Skeletal muscle cell (primary cell): Measurements from ENCODE around the gene CCDC174.
A peak's percentile ranks its signal among the peaks of the same experiment; 100 is the strongest.
"Not testable (repeated sequence)": the region's sequence is repeated elsewhere in the genome, so short reads cannot be mapped to it uniquely, and the experiment has no call there.

ENCODE experiments used
- DNase-seq: peaks from one replicate; pipeline ENCODE4 v3.0.0-alpha.2; 2010; ENCODE audit warnings: low read depth
- H3K4me3 ChIP-seq: 2 replicates; pipeline ENCODE4 v1.5.1; 2011; ENCODE audit warnings: low read depth, mild to moderate bottlenecking, control low read depth, low read length, moderate library complexity

The CCDC174 gene

GRCh38 chr3:14647976-14648955 lies 3.3 kb upstream of the CCDC174 start:
- no peak overlapping the region for H3K4me3 ChIP-seq
- DNase-seq = no peak

GRCh38 chr3:14649466-14649865 lies 2.1 kb upstream of the CCDC174 start:
- no peak for DNase-seq

GRCh38 chr3:14650193-14650592 lies 1.4 kb upstream of the CCDC174 start:
- no peak overlapping the region for H3K4me3 ChIP-seq
- no peak for DNase-seq

More at GRCh38 chr3:14649466-14649865, 2.1 kb upstream of the CCDC174 start:
- H3K4me3 ChIP-seq = no peak overlapping the region

GRCh38 chr3:14652360-14652907 lies 872 bp downstream of the CCDC174 start:
- DNase-seq = not testable (repeated sequence)
- H3K4me3 ChIP-seq = peak overlapping the region; percentile 91

GRCh38 chr3:14657579-14657978 lies 6.0 kb downstream of the CCDC174 start:
- H3K4me3 ChIP-seq = no peak overlapping the region
- no peak for DNase-seq

GRCh38 chr3:14658978-14659377 lies 7.4 kb downstream of the CCDC174 start:
- H3K4me3 ChIP-seq = no peak overlapping the region
- no peak for DNase-seq

- no peak overlapping the region for H3K4me3 ChIP-seq
Measured at GRCh38 chr3:14660942-14661341, 9.4 kb downstream of the CCDC174 start.

GRCh38 chr3:14663396-14664135 lies 12.0 kb downstream of the CCDC174 start:
- H3K4me3 ChIP-seq = no peak overlapping the region
- no peak for DNase-seq

More at GRCh38 chr3:14660942-14661341, 9.4 kb downstream of the CCDC174 start:
- DNase-seq = no peak

GRCh38 chr3:14664170-14664569 lies 12.6 kb downstream of the CCDC174 start:
- H3K4me3 ChIP-seq = no peak overlapping the region
- DNase-seq = no peak

- H3K4me3 ChIP-seq = no peak overlapping the region
- DNase-seq = no peak
Measured at GRCh38 chr3:14672588-14672987, 21.0 kb downstream of the CCDC174 start.

- no peak for DNase-seq
Measured at GRCh38 chr3:14674841-14675240, 23.3 kb downstream of the CCDC174 start, which contains the start of gene C3orf20. TSS of gene C3orf20 (plus strand) at chr3:14675141. CDS start at chr3:14682714, 7,573 bp downstream.

GRCh38 chr3:14676881-14677280 lies 25.3 kb downstream of the CCDC174 start:
- no peak for DNase-seq
- H3K4me3 ChIP-seq = no peak overlapping the region

More at GRCh38 chr3:14674841-14675240, 23.3 kb downstream of the CCDC174 start, which contains the start of gene C3orf20:
- no peak within 1 kb of the TSS for H3K4me3 ChIP-seq

GRCh38 chr3:14678015-14678503 lies 26.5 kb downstream of the CCDC174 start:
- H3K4me3 ChIP-seq = no peak overlapping the region
- DNase-seq = no peak

GRCh38 chr3:14680115-14680514 lies 28.6 kb downstream of the CCDC174 start:
- no peak overlapping the region for H3K4me3 ChIP-seq
- DNase-seq = no peak

GRCh38 chr3:14680716-14681115 lies 29.2 kb downstream of the CCDC174 start:
- no peak overlapping the region for H3K4me3 ChIP-seq
- no peak for DNase-seq

GRCh38 chr3:14684447-14684846 lies 32.9 kb downstream of the CCDC174 start:
- DNase-seq = no peak
- H3K4me3 ChIP-seq = no peak overlapping the region

- DNase-seq = no peak
- no peak overlapping the region for H3K4me3 ChIP-seq
Measured at GRCh38 chr3:14685179-14685578, 33.6 kb downstream of the CCDC174 start.

GRCh38 chr3:14687360-14687759 lies 35.8 kb downstream of the CCDC174 start:
- DNase-seq = no peak
- H3K4me3 ChIP-seq = no peak overlapping the region

GRCh38 chr3:14688525-14688924 lies 37.0 kb downstream of the CCDC174 start:
- no peak overlapping the region for H3K4me3 ChIP-seq
- no peak for DNase-seq
